Measurements from ENCODE around the gene KCNMB1. TPM values are rescaled to one million over a fixed set of nuclear protein-coding genes. Genes with fewer than 3 reads are reported as not detected.

Gene KCNMB1
- total RNA-seq, 1 experiment from 2014 or later = not detected

DNA sequence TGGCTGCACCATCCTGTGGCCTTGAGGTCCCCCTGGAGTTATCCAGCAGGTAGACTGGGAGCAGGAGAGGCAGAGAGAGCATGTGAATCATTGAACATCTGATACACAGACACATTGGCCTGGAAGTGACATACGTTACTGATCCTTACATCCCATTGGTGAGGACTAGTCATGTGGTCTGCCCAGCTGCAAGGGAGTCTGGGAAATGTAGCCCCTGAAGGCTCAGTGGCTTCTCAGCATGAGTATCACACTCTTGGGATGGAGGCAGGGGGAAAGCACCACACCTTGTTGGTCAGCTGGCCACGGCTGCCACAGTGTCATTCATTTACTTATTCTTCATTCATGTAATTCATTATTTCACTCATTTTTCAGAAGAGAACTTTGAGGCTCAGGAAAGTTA, 13.3 kb upstream of the KCNMB1 start:
- Histone ChIP-seq H3K9me3 (ENCODE audit: low read length) (no peaks in the 10 kb centered on the region), H3K4me1 (ENCODE audit: insufficient read depth, low read length) (no peaks in the 10 kb centered on the region), H3K79me2 (ENCODE audit: low read length) (no peaks in the 10 kb centered on the region), H3K27ac (ENCODE audit: low read length) (no peak overlapping the region), H3K4me3 (ENCODE audit: low read length) (no peak overlapping the region), H3K36me3 (ENCODE audit: low read depth, low read length) (no peaks in the 10 kb centered on the region), H3K4me2 (ENCODE audit: low read length) (no peak overlapping the region), H3F3A (ENCODE audit: low read length, unreplicated experiment) (no peaks in the 10 kb centered on the region), H3K9me2 (replicated peaks; ENCODE audit: low read length) (no peaks in the 10 kb centered on the region), H3K9ac (ENCODE audit: low read length) (no peak overlapping the region), H4K20me1 (ENCODE audit: low read length) (no peaks in the 10 kb centered on the region), H2AFZ (ENCODE audit: low read length) (no peak overlapping the region), H3K27me3 (ENCODE audit: low read length) (peaks cover 9% of the 10 kb centered on the region; the same call in 1 of the 2 replicates)
- TF ChIP-seq CTCF (conservative IDR thresholded peaks at IDR 0.05; ENCODE audit: low read depth, low read length) (no peak), EZH2phosphoT487 (IDR thresholded peaks at IDR 0.05; ENCODE audit: borderline replicate concordance, low read length) (no peak), EZH2 (IDR thresholded peaks at IDR 0.05; ENCODE audit: low read length, unreplicated experiment) (no peak)
- intact Hi-C loops (cut with micrococcal nuclease) = no loop called here
- DNase-seq (no peak), ATAC-seq (no peak)
- BruUV-seq (replicated peaks) = no TSS peak
- ChIA-PET POLR2A (ENCODE audit: unreplicated experiment) (no interaction called here), CTCF (no interaction called here)

DNA sequence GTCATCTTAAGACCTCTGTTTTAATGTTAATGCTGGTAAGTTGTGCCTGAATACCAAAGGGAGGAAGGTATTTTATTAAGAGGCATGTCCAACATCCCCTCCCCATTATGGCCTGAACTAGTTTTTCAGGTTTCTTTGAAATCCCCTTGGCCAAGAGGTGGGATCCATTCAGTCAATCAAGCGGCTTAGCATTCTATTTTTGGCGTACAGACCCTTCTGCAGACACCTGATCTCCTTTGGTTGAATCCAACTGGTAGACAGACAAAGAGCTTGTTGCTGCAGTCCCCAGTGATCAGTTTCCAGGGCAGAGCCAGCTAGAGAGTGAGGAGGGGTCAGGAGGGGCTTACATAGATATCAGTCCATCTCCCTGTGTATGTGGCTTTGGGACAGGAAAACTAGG, 7.9 kb upstream of the KCNMB1 start:
- intact Hi-C loops (cut with micrococcal nuclease) = no loop called here
- H3K4me2 ChIP-seq (ENCODE audit: low read length) = no peak overlapping the region
- no peak overlapping the region for H2AFZ ChIP-seq (ENCODE audit: low read length)
- no peaks in the 10 kb centered on the region for H3K4me1 ChIP-seq (ENCODE audit: insufficient read depth, low read length)
- no peaks in the 10 kb centered on the region for H3F3A ChIP-seq (ENCODE audit: low read length, unreplicated experiment)
- POLR2A ChIA-PET (ENCODE audit: unreplicated experiment) = no interaction called here
- no peak for DNase-seq
- H3K79me2 ChIP-seq (ENCODE audit: low read length) = no peaks in the 10 kb centered on the region
- CTCF ChIA-PET = no interaction called here
- H3K27me3 ChIP-seq (ENCODE audit: low read length) = peaks cover 34% of the 10 kb centered on the region
- no peak overlapping the region for H3K4me3 ChIP-seq (ENCODE audit: low read length)
- ATAC-seq = no peak
- no peak overlapping the region for H3K27ac ChIP-seq (ENCODE audit: low read length)
- TF ChIP-seq EZH2phosphoT487 (IDR thresholded peaks at IDR 0.05; ENCODE audit: borderline replicate concordance, low read length) = no peak
- TF ChIP-seq CTCF (conservative IDR thresholded peaks at IDR 0.05; ENCODE audit: low read depth, low read length) = no peak
- TF ChIP-seq EZH2 (IDR thresholded peaks at IDR 0.05; ENCODE audit: low read length, unreplicated experiment) = no peak
- BruUV-seq (replicated peaks) = no TSS peak
- H3K9me3 ChIP-seq (ENCODE audit: low read length) = no peaks in the 10 kb centered on the region
- no peaks in the 10 kb centered on the region for H3K9me2 ChIP-seq (replicated peaks; ENCODE audit: low read length)
- H3K9ac ChIP-seq (ENCODE audit: low read length) = no peak overlapping the region
- H4K20me1 ChIP-seq (ENCODE audit: low read length) = no peaks in the 10 kb centered on the region
- no peaks in the 10 kb centered on the region for H3K36me3 ChIP-seq (ENCODE audit: low read depth, low read length)

- ATAC-seq (no peak), DNase-seq (no peak)
- BruUV-seq (replicated peaks) = no TSS peak
- no peak for TF ChIP-seq CTCF (conservative IDR thresholded peaks at IDR 0.05; ENCODE audit: low read depth, low read length)
- TF ChIP-seq EZH2 (IDR thresholded peaks at IDR 0.05; ENCODE audit: low read length, unreplicated experiment) = no peak
- no peak for TF ChIP-seq EZH2phosphoT487 (IDR thresholded peaks at IDR 0.05; ENCODE audit: borderline replicate concordance, low read length)
- Histone ChIP-seq H3K27me3 (ENCODE audit: low read length) (peaks cover 49% of the 10 kb centered on the region), H3K27ac (ENCODE audit: low read length) (no peak overlapping the region), H3K4me3 (ENCODE audit: low read length) (no peak overlapping the region), H3K9me2 (replicated peaks; ENCODE audit: low read length) (no peaks in the 10 kb centered on the region), H3K79me2 (ENCODE audit: low read length) (no peaks in the 10 kb centered on the region), H4K20me1 (ENCODE audit: low read length) (no peaks in the 10 kb centered on the region), H3K36me3 (ENCODE audit: low read depth, low read length) (no peaks in the 10 kb centered on the region), H3F3A (ENCODE audit: low read length, unreplicated experiment) (no peaks in the 10 kb centered on the region), H3K4me1 (ENCODE audit: insufficient read depth, low read length) (no peaks in the 10 kb centered on the region), H3K4me2 (ENCODE audit: low read length) (no peak overlapping the region), H3K9me3 (ENCODE audit: low read length) (no peaks in the 10 kb centered on the region), H3K9ac (ENCODE audit: low read length) (no peak overlapping the region), H2AFZ (ENCODE audit: low read length) (no peak overlapping the region)
- intact Hi-C loops (cut with micrococcal nuclease) = no loop called here
- CTCF ChIA-PET = no interaction called here
- POLR2A ChIA-PET (ENCODE audit: unreplicated experiment) = no interaction called here
Measured at GRCh38 chr5:170393958-170394357, 4.8 kb upstream of the KCNMB1 start.

All from PC-3 (cell line).